Measurements from ENCODE around the gene MAP3K5. TPM values are rescaled to one million over a fixed set of nuclear protein-coding genes. Genes with fewer than 3 reads are reported as not detected.

Gene MAP3K5
- total RNA-seq, 2 donors from 2014 or later, result 6.7 to 11.9 TPM

- Histone ChIP-seq H3K4me1 (no peaks in the 10 kb centered on the region), H3K4me3 (no peak overlapping the region), H3K27me3 (no peaks in the 10 kb centered on the region), H3K36me3 (no peaks in the 10 kb centered on the region), H3K27ac (no peak overlapping the region), H3K9me3 (no peaks in the 10 kb centered on the region)
- no peak for DNase-seq (ENCODE audit: low spot score)
- no peak for TF ChIP-seq CTCF (IDR thresholded peaks at IDR 0.05)
These were observed 174.2 kb downstream of the MAP3K5 start for GRCh38 chr6:136618086-136618485.

- Histone ChIP-seq H3K4me1 (no peaks in the 10 kb centered on the region), H3K27me3 (no peaks in the 10 kb centered on the region), H3K9me3 (no peaks in the 10 kb centered on the region), H3K27ac (no peak overlapping the region), H3K36me3 (no peaks in the 10 kb centered on the region), H3K4me3 (no peak overlapping the region)
- no peak for DNase-seq (ENCODE audit: low spot score)
- no peak for TF ChIP-seq CTCF (IDR thresholded peaks at IDR 0.05)
These were observed 175.8 kb downstream of the MAP3K5 start for GRCh38 chr6:136616527-136616926.

GRCh38 chr6:136614994-136615393 lies 177.3 kb downstream of the MAP3K5 start:
- H3K36me3 ChIP-seq, result no peaks in the 10 kb centered on the region
- H3K27ac ChIP-seq, result no peak overlapping the region
- no peak for TF ChIP-seq CTCF (IDR thresholded peaks at IDR 0.05)
- no peaks in the 10 kb centered on the region for H3K9me3 ChIP-seq
- H3K4me1 ChIP-seq, result peaks cover 0 to 7% of the 10 kb centered on the region in 2 donors
- no peak overlapping the region for H3K4me3 ChIP-seq
- no peaks in the 10 kb centered on the region for H3K27me3 ChIP-seq
- no peak for DNase-seq (ENCODE audit: low spot score)

GRCh38 chr6:136614350-136614749 lies 177.9 kb downstream of the MAP3K5 start:
- no peaks in the 10 kb centered on the region for H3K36me3 ChIP-seq
- H3K27me3 ChIP-seq, result no peaks in the 10 kb centered on the region
- TF ChIP-seq CTCF (IDR thresholded peaks at IDR 0.05), result no peak
- H3K4me1 ChIP-seq, result peaks cover 0 to 12% of the 10 kb centered on the region in 2 donors
- H3K27ac ChIP-seq, result no peak overlapping the region
- no peak overlapping the region for H3K4me3 ChIP-seq
- H3K9me3 ChIP-seq, result no peaks in the 10 kb centered on the region
- DNase-seq (ENCODE audit: low spot score), result no peak

GRCh38 chr6:136613477-136613876 lies 178.8 kb downstream of the MAP3K5 start:
- Histone ChIP-seq H3K27me3 (no peaks in the 10 kb centered on the region), H3K27ac (no peak overlapping the region), H3K4me1 (peaks cover 0 to 12% of the 10 kb centered on the region in 2 donors), H3K36me3 (no peaks in the 10 kb centered on the region), H3K9me3 (no peaks in the 10 kb centered on the region), H3K4me3 (no peak overlapping the region)
- no peak for DNase-seq (ENCODE audit: low spot score)
- TF ChIP-seq CTCF (IDR thresholded peaks at IDR 0.05), result no peak

GRCh38 chr6:136612666-136613389 lies 179.4 kb downstream of the MAP3K5 start:
- Histone ChIP-seq H3K4me1 (peaks cover 0 to 12% of the 10 kb centered on the region in 2 donors), H3K27me3 (no peaks in the 10 kb centered on the region), H3K4me3 (no peak overlapping the region), H3K9me3 (no peaks in the 10 kb centered on the region), H3K27ac (no peak overlapping the region), H3K36me3 (no peaks in the 10 kb centered on the region)
- TF ChIP-seq CTCF (IDR thresholded peaks at IDR 0.05), result no peak
- no peak for DNase-seq (ENCODE audit: low spot score)
